PC-9 (cell line): ENCODE data around the gene NR4A1. TPM values are rescaled to one million over a fixed set of nuclear protein-coding genes. Genes with fewer than 3 reads are reported as not detected.

Experiments
- BruUV-seq: library from RNA; stranded (reverse); fragments of 400-500 nt; replicated peaks from 2 replicates; lab custom pipeline; 2021; lab: Mats Ljungman, UMichigan
- CTCF ChIA-PET: fragments of 300-600 bp; sonication (Branson Sonifier 250); formaldehyde crosslinking; loops from one replicate; lab custom pipeline; 2022; ENCODE audit warnings: antibody characterized with exemption; lab: Charles Lee
- POLR2A ChIA-PET: fragments of 300-600 bp; sonication (Branson Sonifier 250); formaldehyde crosslinking; loops from one replicate; lab custom pipeline; 2022; ENCODE audit warnings: antibody characterized with exemption; ENCODE audit not compliant: unreplicated experiment; lab: Charles Lee
- DNase-seq, 2 experiments: peaks; one replicate each; pipeline versions ENCODE4 v3.0.0 to v3.0.0-alpha.2; 2015 to 2022; ENCODE audit warnings: mixed read lengths in 1 of 2
- H2AFZ ChIP-seq: fragments of 200-600 bp; sonication (generic); 2 replicates; pipeline ENCODE4 v1.8.1; 2017; ENCODE audit warnings: antibody characterized with exemption
- H3F3A ChIP-seq: fragments of 200-600 bp; sonication (generic); 2 replicates; pipeline ENCODE4 v1.8.1; 2017; ENCODE audit warnings: antibody characterized with exemption, mild to moderate bottlenecking, low read depth; ENCODE audit not compliant: insufficient read depth
- H3K27ac ChIP-seq: fragments of 200-600 bp; sonication (generic); 2 replicates; pipeline ENCODE4 v1.6.1; 2016; ENCODE audit warnings: mixed run types
- H3K27me3 ChIP-seq: fragments of 200-600 bp; sonication (generic); 2 replicates; pipeline ENCODE4 v1.6.1; 2016; ENCODE audit warnings: low read depth, mixed run types; ENCODE audit not compliant: insufficient read depth
- H3K36me3 ChIP-seq: fragments of 200-600 bp; sonication (generic); 2 replicates; pipeline ENCODE4 v1.6.1; 2016; ENCODE audit warnings: low read depth, mixed run types
- H3K4me1 ChIP-seq: fragments of 200-600 bp; sonication (generic); replicated peaks from 2 replicates; pipeline ENCODE4 v1.6.1; 2016; ENCODE audit warnings: mixed run types; ENCODE audit not compliant: insufficient read depth
- H3K4me2 ChIP-seq: fragments of 200-600 bp; sonication (generic); 2 replicates; pipeline ENCODE4 v1.6.1; 2017; ENCODE audit warnings: mixed run types
- H3K4me3 ChIP-seq: fragments of 200-600 bp; sonication (generic); 2 replicates; pipeline ENCODE4 v1.6.1; 2016; ENCODE audit warnings: mixed run types
- H3K79me2 ChIP-seq: fragments of 200-600 bp; sonication (generic); 2 replicates; pipeline ENCODE4 v1.6.1; 2017; ENCODE audit warnings: low read depth, mixed run types
- H3K9me2 ChIP-seq: fragments of 200-600 bp; sonication (generic); 2 replicates; pipeline ENCODE4 v1.8.1; 2017; ENCODE audit warnings: mild to moderate bottlenecking; ENCODE audit not compliant: insufficient read depth
- H3K9me3 ChIP-seq: fragments of 200-600 bp; sonication (generic); 2 replicates; pipeline ENCODE4 v1.8.1; 2016; ENCODE audit warnings: low read depth; ENCODE audit not compliant: insufficient read depth
- H4K20me1 ChIP-seq: fragments of 200-600 bp; sonication (generic); 2 replicates; pipeline ENCODE4 v1.8.1; 2017; ENCODE audit not compliant: insufficient read depth
- EZH2 ChIP-seq: fragments of 200-600 bp; sonication (generic); IDR thresholded peaks from 2 replicates; pipeline ENCODE4 v1.8.0; 2017; ENCODE audit warnings: antibody characterized with exemption, low read depth
- intact Hi-C: fragments of 100-400 bp; cut with micrococcal nuclease; formaldehyde crosslinking; loops from one replicate; pipeline ENCODE4 v1.10.0; 2022; ENCODE audit not compliant: unreplicated experiment
- total RNA-seq: library from RNA; stranded (reverse); gene quantifications from 2 replicates; pipeline ENCODE4 v1.2.3, GENCODE V29; 2021
- TF ChIP-seq, protein P1 (sequence below): fragments of 200-600 bp; sonication (generic); conservative IDR thresholded peaks from 2 replicates; pipeline ENCODE4 v1.6.1; 2017; ENCODE audit warnings: mixed run types, antibody characterized with exemption, mild to moderate bottlenecking, moderate library complexity

NR4A1 gene
- total RNA-seq, 1 experiment from 2014 or later = 6.5 TPM

DNA sequence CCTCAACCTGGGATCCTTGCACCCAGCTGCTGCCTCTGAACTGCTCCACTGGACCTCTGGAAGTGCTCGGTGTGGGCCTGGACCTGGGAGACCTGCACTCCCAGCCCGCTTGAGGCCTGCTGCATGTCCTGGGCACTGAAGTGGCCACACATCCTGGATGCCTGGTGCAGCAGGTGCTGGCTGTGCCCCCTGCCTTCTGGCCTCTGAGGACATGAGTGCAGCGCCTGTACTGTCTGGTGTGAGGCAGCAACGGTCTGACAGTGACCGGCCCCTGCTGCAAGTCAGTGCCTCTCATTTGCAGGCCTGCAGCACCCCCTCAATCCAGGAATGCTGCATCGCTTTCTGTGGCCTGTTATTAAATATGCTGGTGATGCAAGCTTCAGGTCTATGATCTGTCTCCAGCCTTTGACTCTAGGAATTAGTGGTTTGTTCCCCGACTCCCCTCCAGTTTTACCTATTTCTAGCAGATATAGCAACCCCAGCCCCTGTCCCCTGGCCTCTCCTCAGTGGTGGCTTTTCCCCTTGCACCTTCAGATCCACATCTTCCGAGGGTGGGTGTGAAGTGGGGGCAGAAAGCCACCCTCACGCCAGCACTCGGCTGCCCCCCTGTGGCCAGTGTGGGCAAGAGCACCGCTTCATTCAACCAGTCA, 31.9 kb downstream of the NR4A1 start:
- no peak for TF ChIP-seq EZH2
- TF ChIP-seq, protein P1, sequence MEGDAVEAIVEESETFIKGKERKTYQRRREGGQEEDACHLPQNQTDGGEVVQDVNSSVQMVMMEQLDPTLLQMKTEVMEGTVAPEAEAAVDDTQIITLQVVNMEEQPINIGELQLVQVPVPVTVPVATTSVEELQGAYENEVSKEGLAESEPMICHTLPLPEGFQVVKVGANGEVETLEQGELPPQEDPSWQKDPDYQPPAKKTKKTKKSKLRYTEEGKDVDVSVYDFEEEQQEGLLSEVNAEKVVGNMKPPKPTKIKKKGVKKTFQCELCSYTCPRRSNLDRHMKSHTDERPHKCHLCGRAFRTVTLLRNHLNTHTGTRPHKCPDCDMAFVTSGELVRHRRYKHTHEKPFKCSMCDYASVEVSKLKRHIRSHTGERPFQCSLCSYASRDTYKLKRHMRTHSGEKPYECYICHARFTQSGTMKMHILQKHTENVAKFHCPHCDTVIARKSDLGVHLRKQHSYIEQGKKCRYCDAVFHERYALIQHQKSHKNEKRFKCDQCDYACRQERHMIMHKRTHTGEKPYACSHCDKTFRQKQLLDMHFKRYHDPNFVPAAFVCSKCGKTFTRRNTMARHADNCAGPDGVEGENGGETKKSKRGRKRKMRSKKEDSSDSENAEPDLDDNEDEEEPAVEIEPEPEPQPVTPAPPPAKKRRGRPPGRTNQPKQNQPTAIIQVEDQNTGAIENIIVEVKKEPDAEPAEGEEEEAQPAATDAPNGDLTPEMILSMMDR = peak; percentile 99
- no peak overlapping the region for H2AFZ ChIP-seq
- H3K9me3 ChIP-seq = no peaks in the 10 kb centered on the region
- H3K27me3 ChIP-seq = no peaks in the 10 kb centered on the region
- no peak overlapping the region for H3K4me3 ChIP-seq
- H4K20me1 ChIP-seq = peaks cover under 1% of the 10 kb centered on the region; the same call in 1 of the 2 replicates
- no peaks in the 10 kb centered on the region for H3K9me2 ChIP-seq
- H3F3A ChIP-seq = peaks cover 11% of the 10 kb centered on the region; the same call in 1 of the 2 replicates
- BruUV-seq = no TSS peak
- H3K27ac ChIP-seq = no peak overlapping the region
- peak in 1 of 2 experiments; percentile 57 for DNase-seq
- no peaks in the 10 kb centered on the region for H3K4me1 ChIP-seq
- intact Hi-C loops = loop anchor here (1.0 kb wide), 2 partner anchors 33 to 58 kb away; no protein-coding TSS in a partner anchor
- CTCF ChIA-PET = interaction anchor here (0.6 to 1.7 kb wide), 2 partner anchors 57 to 978 kb away, joined by 3 to 20 read pairs; no protein-coding TSS in a partner anchor
- no peaks in the 10 kb centered on the region for H3K36me3 ChIP-seq
- H3K79me2 ChIP-seq = no peaks in the 10 kb centered on the region
- POLR2A ChIA-PET = no interaction called here
- 0 out of 2 replicates have a peak overlapping the region, but pooled peaks have one; percentile 25 for H3K4me2 ChIP-seq

DNA sequence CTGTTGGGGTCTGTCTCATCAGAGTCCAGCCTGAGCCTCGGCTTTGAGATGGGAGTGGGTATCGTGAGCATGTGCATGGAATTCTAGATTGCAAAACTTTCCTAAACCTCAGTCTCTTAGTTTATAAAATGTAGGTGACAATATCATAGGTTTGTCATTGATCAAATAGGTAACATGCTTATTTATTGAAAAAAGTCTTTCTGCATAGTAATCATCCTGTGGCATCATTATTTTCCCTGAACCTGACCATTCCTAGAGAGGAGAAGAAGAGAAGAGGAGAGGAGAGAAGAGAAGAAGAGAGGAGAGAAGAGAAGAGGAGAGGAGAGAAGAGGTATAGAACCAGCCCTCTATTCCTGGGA, 32.4 kb downstream of the NR4A1 start:
- ChIA-PET POLR2A (no interaction called here), CTCF (interaction anchor here (1.7 kb wide), 1 partner anchor 58 kb away, joined by 20 read pairs; no protein-coding TSS in a partner anchor)
- intact Hi-C loops = loop anchor here (1.0 kb wide), 2 partner anchors 33 to 58 kb away; no protein-coding TSS in a partner anchor
- H3K36me3 ChIP-seq = no peaks in the 10 kb centered on the region
- BruUV-seq = no TSS peak
- H3K4me3 ChIP-seq = no peak overlapping the region
- H3K9me3 ChIP-seq = no peaks in the 10 kb centered on the region
- H3K4me2 ChIP-seq = no peak overlapping the region
- H3K9me2 ChIP-seq = no peaks in the 10 kb centered on the region
- H3K4me1 ChIP-seq = no peaks in the 10 kb centered on the region
- H3K27ac ChIP-seq = no peak overlapping the region
- H2AFZ ChIP-seq = no peak overlapping the region
- H4K20me1 ChIP-seq = no peaks in the 10 kb centered on the region
- no peak for DNase-seq
- H3K27me3 ChIP-seq = no peaks in the 10 kb centered on the region
- no peaks in the 10 kb centered on the region for H3K79me2 ChIP-seq
- H3F3A ChIP-seq = peaks cover 11% of the 10 kb centered on the region; the same call in 1 of the 2 replicates
- TF ChIP-seq, protein P1 = 0 out of 2 replicates have a peak, but pooled peaks have one; percentile 54
- no peak for TF ChIP-seq EZH2

DNA sequence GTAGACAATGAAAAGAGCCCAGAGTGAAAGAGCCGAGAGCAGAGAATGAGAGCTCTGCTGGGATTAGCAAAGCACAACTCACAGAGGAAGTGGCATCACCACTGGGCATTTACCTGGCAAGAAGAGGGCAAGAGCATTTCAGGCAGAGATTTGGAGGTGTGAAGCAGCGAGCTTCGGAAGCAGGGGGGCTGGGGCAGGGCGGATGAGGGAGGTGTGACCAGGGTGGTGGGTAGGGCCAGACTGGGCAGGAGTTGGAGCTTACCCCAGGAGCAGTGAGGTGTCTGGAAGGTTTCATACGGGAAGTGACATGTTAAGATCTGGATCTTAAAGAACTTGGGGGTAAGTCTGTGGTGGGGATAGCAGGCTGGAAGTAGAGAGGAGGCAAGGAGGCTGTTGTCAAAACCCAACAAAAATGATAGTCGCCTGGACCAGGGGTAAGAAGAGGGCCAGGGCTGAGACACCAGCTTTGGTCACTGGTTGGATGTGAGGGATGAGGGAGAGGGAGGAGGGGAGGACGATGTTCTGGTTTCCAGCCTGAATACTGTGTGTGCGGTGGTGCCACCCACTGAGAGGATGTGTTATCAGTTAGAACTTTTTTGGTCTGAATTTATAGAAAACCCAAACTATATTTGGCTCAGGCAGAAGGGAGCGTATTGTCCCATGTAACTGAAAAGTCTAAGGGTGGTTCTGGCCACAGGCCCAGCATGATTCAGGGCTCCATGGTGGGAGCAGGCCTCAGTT, 33.4 kb downstream of the NR4A1 start:
- H4K20me1 ChIP-seq = no peaks in the 10 kb centered on the region
- H3K79me2 ChIP-seq = no peaks in the 10 kb centered on the region
- no peaks in the 10 kb centered on the region for H3K36me3 ChIP-seq
- H3K27me3 ChIP-seq = peaks cover 5% of the 10 kb centered on the region; the same call in 1 of the 2 replicates
- H2AFZ ChIP-seq = no peak overlapping the region
- no peaks in the 10 kb centered on the region for H3K9me2 ChIP-seq
- POLR2A ChIA-PET = interaction anchor here (0.7 kb wide), 1 partner anchor 39 kb away, joined by 4 read pairs; no protein-coding TSS in a partner anchor
- intact Hi-C loops = no loop called here
- CTCF ChIA-PET = interaction anchor here (0.6 to 0.7 kb wide), 5 partner anchors 20 to 1917 kb away, joined by 3 to 4 read pairs (median 3); partner anchors contain the start of gene CERS5
- no peaks in the 10 kb centered on the region for H3K4me1 ChIP-seq
- H3F3A ChIP-seq = peaks cover 11% of the 10 kb centered on the region; the same call in 1 of the 2 replicates
- no peaks in the 10 kb centered on the region for H3K9me3 ChIP-seq
- no peak overlapping the region for H3K4me3 ChIP-seq
- TF ChIP-seq, protein P1 = no peak
- no peak for TF ChIP-seq EZH2
- no peak overlapping the region for H3K27ac ChIP-seq
- H3K4me2 ChIP-seq = no peak overlapping the region
- no peak for DNase-seq
- no TSS peak for BruUV-seq
